Inflammatory macrophage (primary cell): Measurements from ENCODE around the gene NDUFS5.
"Not testable (repeated sequence)": the region's sequence is repeated elsewhere in the genome, so short reads cannot be mapped to it uniquely, and the experiment has no call there.

Experiments
- DNase-seq, 2 donors: peaks; one replicate each; pipeline ENCODE4 v3.0.0-alpha.2; 2020 to 2022
- total RNA-seq, 18 experiments: gene quantifications; one replicate each; lab custom pipeline; 2026; ENCODE audit warnings: mixed read lengths in 6 of 18, inconsistent platforms in 2 of 18; lab: John Stamatoyannopoulos, UW

NDUFS5 gene
- 45.9 to 124 (median 86.1) reads per million in 18 experiments for total RNA-seq

DNA sequence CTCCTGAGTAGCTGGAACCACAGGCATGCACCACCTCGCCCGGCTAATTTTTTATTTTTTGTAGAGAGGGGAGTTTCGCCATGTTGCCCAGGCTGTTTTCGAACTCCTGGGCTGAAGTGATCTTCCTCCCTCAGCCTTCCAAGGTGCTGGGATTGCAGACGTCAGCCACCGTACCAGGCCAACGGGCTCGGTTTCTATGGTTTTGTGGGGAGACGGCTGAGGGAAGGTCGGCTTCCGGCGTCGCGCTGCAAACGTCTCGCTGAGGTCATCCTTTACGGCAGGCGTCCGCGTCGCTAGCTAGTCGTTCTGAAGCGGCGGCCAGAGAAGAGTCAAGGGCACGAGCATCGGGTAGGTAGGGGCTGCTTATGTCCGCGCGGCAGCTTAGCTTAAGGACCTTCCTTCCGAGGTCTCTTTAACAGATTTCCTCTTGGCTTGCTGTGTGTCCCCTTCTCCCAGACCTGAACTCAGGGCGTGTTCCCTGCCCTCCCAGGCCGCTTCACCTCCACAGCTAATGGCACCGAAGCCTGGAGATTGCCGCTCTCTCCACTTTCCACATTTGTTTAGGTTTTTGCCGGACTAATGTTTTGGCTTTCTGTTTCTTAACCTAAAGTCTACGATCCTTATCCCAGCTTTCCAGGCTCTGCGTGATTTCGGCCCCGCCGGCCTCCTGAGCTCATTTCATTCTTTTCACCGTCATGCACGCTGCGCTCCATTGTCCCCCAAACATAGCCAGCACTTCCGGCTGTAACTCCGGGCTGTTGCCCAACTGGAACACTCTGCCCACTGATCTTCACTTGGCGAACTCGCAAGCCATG, at the start of gene NDUFS5:
Gene NDUFS5 (plus strand): TSS at position 300 of the 815 bp plus-strand sequence. CDS start 2,375 bp downstream, outside the sequence.
- DNase-seq: peak; percentile 87 to 91

DNA sequence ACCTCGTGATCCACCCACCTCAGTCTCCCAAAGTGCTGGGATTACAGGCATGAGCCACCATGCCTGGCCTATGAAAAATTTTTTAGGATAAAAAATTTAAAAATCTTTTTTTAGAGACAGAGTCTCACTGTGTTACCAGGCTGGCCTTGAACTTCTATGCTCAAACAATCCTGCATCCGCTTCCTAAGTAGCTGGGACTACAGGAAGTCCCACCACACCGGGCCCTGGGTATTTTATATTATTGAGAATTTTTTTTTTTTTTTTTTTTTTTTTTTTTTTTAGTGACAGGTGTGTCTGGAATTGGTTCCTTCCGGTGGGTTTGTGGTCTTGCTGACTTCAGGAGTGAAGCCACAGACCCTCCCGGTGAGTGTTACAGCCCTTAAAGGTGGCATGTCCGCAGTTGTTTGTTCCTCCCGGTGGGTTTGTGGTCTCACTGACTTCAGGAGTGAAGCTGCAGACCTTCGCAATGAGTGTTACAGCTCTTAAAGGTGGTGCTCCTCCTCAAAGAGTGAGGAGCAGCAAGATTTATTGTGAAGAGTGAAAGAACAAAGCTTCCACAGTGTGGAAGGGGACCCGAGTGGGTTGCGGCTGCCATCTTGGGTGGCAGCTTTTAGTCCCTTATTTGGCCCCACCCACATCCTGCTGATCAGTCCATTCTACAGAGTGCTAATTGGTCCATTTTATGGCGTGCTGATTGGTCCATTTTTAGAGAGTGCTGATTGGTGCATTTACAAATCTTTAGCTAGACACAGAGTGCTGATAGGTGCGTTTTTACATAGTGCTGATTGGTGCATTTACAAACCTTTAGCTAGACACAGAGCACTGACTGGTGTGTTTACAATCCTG, 48.5 kb upstream of the NDUFS5 start:
- not testable (repeated sequence) for DNase-seq

DNA sequence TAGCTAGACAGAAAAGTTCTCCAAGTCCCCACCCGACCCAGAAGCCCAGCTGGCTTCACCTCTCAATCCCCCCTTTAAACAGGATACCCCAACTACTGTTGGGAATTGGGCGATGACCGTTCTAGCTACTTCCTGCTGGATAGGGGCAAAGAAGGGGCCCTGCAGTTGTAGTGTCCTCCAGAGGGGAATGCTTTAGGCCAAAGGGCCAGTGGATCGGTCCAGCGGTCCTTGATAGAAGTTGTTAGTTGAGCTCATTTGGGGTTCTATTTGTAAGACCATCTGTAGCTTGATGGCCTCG, 48.0 kb upstream of the NDUFS5 start:
- not testable (repeated sequence) for DNase-seq

DNA sequence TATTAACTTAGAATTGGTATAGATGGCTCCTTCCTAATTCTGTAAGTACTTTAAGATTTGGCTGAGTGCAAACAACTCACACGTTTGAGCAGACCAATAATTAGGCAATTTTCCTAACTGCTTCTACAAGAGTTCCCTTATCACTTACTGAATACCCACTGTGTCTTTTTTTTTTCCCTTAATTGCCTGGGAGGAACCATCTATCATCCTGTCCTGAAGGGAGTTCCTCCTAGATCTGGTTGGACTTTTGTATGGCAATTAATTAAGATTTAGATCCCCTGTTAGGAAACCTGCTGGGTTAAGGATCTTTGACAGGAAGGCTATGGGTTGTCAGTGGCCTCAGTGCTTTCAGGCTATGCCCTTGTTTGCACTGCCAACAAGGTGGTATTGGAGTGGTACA, 46.8 kb upstream of the NDUFS5 start:
- not testable (repeated sequence) for DNase-seq

DNA sequence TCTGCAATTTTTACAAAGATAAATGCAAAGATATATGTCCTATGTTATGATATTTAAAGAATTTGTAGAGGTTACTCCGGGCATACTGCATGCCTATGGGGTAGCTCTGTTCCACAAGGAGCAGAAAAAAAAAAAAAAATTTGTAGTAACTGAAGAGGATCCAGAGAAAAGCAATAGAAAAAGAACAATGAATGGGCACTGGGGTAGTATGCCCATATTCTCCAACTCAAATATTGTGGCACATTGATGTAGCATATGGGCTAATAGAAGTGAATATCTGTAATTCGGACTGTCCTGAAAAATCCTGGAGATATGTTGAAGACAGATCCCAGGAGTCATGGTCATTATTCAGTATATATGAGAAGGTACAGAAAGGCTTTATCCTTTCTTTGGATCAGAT, 36.2 kb upstream of the NDUFS5 start:
- no peak for DNase-seq

DNA sequence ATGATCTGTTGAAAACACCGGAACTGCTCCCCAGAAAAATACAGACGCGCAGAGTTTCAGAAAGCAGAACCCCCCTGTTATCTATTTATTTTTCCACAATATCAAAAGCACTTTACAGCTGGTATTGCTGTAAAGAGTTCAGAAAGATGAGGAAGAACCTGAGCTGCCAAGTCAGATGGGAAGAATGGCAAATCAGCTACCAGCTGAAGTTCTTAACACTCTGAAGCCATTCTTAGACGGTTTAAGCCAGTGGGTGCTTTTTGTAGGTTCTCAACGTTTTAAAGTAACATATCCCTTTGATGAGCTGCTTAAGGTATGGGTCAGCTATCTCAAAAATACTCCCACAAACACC, 35.8 kb upstream of the NDUFS5 start:
- peak; percentile 17 to 37 for DNase-seq

DNA sequence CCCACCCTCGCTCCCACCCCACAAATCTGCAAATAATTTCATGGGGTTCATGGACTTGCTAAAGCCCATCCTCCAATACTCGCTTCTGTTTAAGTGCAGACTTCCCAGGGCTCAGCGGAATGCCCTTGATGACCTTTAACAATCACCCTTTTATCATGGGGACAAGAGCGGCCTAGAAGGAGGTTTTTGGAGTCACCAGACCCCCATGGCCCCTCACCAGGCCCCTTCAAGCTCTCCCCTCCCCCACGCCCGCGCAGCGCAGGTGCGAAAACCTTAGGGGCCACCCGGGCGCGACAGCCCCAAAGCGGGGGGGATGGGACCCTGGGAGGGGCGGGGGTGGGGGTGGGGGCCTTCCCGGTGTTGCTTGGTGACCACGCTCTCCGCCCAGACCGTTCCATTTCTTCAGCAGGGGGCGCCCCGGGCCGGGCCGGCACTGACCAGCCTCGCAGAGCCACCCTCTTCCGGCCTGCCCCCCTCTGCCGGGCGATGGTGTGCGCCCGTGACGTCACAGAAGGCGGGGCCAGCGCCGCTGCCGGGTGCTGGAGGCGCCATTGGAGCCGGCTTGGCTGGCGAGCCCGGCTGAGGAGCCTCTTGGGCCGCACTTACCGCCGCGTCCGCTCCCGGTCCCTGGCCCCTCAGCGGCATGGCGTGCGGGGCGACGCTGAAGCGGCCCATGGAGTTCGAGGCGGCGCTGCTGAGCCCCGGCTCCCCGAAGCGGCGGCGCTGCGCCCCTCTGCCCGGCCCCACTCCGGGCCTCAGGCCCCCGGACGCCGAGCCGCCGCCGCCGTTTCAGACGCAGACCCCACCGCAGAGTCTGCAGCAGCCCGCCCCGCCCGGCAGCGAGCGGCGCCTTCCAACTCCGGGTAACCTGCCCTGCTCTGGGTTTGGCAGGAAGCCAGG, 35.2 kb upstream of the NDUFS5 start, which contains the start of gene AKIRIN1:
Gene AKIRIN1 (plus strand): TSS at position 539 of the 900 bp plus-strand sequence. CDS start 105 bp downstream, at position 644.
- peak; percentile 97 to 98 for DNase-seq

DNA sequence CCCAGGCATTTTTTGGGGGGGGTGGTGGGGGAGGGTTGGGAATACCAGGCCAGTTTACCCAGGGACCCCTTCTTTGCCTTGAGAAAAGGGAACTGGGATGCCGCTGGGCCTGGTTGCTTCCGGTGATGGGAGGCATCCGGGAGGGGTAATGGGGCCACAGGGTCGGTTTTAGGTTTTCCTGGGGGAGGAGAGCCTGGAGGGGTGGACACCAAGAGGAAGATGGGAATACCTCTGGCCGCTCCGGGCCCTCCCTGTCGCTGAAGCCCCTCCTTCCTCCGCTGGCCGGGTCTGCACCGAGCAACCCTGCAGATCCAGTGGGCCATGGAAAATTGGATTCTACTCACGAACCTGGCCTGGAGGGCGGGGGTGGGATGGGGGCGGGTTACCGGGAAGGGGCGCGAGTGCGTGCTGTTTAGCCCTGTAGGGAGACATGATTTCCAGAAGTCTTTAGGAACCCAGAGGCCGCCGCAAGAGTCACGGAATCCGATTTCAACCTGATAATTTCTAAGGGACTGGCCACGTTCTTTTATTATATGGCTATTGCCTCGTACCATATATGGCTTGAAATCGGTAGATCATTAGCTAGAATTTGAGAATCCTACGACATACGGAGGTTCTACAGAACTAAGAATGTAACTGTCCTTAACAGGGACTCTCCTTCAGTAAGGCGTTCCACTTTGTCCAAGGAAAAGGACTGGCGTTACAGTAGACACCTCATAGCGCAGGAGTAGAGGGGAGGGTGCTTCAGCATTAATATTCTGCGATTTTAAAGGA, 34.3 kb upstream of the NDUFS5 start:
- peak; percentile 36 to 37 for DNase-seq

DNA sequence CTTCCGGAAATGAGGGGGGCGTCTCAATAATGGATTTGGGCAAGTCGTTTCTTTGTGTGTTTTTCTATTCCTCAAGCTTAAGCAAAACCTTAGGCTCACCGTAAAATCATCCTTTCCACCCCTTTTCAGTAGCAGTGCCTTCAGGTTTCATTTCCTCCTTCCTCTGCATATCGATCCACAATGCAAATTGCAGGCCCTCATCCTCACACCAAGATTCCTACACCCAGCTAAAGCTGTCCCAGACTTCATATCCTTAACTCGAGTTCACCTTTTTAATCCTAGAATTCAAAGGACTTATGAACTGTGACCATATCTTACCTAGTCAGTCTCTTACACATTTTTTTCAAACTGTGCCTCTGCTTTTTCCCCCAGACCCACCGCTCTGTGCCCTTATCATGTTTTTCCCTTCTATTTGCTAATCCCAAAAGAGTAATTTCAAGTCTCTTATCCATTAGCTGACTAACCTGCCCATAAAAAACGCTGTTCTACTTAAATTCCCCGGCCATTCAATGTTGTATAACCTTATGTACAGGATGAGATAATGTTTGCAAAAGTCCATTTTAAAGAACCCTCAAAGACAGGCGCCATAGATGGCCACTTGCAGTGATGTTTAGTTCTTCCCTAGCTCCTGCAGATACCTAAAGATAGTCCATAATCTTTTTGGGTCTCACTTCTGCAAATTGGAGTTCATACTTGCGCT, 33.6 kb upstream of the NDUFS5 start:
- DNase-seq: peak in 1 of 2 donors; percentile 8

DNA sequence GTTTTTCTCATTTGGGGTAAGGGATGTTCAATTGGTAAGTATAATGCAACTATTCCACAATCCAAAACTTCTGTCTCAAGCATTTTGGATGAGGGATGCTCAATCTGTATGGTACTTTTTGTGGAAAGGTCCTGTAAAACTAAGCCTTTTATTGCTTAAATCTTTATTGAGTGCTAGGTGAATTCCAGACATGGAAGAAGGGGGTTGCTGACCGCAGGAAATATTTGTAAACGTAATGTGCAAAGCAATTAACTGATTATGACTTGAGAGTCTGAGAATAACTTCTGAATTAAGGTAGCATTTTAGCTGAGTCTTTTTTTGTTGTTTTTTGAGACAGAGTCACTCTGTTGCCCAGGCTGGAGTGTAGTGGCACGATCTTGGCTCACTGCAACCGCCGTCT, 32.0 kb upstream of the NDUFS5 start:
- DNase-seq: no peak

DNA sequence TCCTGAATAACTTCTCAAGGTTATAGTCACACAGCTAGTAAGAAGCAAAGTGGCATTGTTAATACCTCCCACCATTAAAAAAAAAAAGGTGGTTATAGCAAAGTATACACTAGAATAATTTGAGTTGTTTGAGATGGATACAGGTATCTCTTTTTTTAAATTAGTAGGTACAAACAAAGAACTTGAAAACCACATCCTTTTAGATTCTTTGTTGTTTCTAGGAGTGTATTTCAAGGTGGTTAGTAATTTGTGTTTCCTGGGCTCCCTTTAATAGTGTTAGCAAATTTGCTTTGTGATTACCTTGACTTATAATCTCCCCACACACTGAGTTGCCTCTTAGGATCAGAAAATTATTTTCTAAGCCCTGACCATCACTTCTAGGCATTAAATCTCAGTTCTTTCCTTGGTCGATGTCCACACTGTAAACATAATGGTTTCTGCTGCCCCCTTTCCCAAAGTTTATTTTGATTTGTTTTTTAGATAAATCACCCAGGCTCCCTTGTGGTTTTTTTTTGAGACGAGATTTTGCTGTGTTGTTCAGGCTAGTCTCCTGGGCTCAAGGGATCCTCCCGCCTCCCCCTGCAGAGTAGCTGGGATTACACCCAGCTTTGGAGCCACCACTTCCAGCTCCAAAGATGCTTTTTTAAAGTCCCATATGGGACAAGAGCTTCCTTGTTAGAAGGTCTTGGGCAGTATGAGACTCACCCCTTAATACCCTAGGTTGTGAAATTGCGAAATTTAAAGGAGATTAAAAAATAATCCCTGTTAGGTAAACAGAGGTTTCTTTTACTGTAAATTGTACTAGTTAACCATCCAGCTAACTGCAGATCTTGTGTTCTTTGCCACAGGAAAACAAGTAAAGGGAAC, 28.9 kb upstream of the NDUFS5 start:
- no peak for DNase-seq

DNA sequence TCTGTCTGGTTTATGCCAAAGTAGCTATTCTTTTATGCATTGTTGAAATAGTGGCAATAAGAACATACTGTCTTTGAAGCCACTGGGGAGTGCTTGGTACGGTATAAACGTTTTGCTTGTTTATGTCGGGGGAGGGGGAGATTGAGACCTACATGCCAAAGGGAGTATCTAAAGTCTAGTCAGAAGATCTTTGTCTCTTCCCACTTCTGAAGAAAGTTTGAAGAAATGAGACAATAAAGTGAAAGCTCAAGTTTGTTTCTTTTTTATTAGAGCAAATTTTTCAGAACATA, 28.3 kb upstream of the NDUFS5 start:
- DNase-seq: no peak

DNA sequence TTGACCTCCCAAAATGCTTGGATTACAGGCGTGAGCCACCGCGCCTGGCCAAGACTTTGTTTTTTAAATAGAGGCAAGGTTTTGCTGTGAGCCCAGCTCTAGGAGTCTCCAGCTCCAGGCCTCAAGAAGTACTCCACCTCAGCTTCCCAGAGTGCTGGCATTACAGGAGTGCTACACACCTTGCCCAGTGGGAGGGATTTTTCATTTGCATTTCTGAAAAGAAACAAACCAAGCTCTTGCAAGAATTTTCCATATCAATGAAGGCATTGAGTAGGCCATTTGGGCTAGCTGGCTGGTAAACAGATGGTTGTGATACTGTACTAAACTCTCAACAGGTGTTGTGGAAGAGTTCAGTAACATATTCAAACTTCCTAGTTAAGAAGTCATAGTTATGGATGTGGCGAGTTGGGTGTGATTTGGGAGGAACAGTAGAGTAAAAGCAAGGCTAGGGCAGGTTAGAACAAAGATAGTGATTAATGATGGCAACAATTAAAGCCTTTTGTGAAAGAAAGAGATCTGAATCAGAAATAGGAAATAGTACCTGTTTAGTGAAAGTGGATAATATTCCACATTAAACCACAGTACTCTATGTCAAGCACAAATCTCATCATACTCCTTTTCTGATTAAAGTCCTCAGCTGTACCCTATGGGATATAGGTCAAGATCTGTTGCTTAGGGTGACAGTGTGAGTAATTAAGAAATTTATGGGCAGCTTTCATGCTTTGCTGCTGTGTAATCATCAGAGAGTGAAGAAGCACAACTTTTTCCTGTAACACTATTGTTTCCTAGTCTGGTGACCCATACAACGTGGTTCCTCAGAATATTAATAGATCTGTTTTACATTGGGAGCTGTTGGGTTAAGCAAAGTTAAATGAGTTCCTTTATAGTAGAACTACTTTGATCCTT, 24.4 kb upstream of the NDUFS5 start:
- DNase-seq: peak; percentile 62 to 65

DNA sequence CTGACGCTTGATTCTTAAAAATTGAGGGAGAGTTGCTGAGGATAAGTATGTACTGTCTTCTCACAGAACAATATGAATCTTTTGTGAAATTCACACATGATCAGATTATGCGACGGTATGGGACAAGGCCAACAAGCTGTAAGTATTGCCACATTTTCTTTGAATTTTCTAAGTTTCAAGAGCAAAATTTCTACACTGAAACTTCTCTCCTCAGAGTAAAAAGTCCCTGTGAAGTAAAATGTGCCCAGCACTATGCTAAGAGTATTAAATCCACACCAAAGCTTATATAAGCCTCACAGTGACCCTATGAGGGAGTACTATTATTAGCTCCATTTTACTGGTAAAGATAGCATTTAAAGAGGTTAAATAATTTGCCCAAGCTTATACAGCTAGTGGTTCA, 22.9 kb upstream of the NDUFS5 start:
- peak; percentile 55 to 63 for DNase-seq

DNA sequence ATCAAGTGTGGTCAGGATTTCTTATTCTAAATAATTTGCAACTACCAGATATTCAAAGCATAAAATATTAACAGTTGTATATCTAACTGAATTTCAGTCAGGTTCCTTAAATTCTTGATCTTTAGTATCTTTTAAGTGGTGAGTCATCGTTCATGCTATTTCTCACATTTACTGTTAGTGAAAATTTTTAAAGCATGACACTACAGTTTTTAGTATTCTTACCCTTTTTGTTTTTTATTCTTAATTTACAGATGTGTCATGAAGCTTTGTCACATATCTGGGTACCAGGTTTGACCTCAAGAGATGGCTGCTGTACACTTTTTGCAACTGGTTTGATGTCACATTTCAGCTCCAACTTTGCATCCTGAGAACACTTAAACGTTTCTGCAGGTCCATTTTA, 22.4 kb upstream of the NDUFS5 start:
- peak in 1 of 2 donors; percentile 29 for DNase-seq

DNA sequence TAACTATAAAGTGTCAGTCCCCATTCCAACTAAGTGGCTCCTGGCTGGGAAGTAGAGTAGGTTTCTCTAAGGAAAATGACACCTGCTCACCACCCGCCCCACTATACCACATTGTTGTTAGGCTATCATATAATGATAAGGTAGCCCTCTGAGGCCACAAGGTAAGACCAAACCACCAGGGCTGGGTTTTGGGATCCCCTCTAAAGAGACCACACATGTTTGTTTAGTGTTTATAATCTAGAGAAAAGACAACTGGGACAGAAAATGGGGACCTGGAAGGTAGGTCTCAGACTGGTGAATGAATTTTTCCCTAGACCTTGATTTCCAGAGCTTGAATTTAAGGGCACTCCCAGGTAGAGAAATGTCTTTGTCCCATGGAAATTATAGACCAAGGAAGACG, 19.9 kb upstream of the NDUFS5 start:
- no peak for DNase-seq

DNA sequence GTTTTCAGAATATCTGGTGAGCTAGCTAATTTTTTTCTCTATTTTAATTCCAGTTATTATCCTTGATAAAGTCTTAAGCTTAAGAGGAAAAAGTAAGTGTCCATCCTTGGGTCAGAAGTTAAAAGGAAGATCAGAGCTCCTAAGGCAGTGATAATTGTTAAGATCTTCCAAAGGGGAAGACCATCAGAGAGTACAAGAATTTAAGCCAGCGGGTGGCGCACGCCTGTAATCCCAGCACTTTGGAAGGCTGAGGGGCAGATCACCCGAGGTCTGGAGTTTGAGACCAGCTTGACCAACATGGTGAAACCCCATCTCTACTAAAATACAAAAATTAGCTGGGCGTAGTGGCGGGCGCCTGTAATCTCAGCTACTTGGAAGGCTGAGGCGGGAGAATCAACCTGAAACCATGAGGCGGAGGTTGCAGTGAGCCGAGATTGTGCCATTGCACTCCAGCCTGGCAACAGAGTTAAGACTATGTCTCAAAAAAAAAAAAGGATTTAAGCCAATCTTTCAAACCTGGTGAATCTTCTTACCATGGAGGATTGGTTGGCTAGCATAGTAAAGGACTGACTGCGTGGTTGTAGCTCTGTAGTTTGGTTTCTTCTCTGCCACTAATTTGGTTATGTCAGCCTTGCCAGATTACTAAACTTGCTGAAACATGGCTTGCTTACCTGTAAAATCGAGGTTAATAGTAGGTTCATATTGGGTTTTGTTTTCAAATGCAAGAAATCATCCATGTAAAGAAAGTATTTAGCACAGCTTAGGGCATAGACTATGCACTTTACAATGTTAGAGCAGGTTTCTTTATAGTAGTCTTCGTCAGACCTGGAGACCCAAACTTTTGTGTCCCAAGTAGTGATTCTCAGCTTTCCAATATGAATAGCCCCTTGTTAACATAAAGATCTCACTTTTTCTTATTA, 19.2 kb upstream of the NDUFS5 start:
- no peak for DNase-seq

DNA sequence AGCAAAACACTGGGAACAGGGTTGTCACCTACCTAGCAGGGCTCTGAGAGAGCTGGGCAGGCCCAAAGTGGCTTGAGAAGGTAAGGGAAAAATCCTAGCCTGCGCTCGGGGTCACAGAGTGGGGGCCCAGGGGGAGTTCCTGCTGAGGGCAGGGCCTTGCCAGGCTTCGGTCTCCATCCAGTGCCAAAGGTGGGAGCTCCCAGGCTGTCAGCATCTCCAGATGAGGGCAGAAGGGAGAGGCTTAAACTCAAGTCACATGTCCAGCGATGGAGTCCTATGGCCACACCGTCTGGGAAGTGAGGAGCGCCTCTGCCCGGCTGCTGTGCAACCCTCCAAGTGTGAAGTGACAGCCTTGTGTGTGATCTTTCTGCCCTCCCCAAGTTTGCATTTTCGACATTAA, 11.2 kb upstream of the NDUFS5 start:
- DNase-seq: not testable (repeated sequence)
